HG03280 (cell line): ENCODE results near the gene GLT8D2.

Experiments
- ATAC-seq: cut with Tn5 transposase; IDR thresholded peaks from one replicate; pipeline ENCODE4 v1.9.1; 2021; ENCODE audit warnings: mild to moderate bottlenecking, moderate library complexity; ENCODE audit not compliant: unreplicated experiment

Gene GLT8D2

GRCh38 chr12:103956509-103957027, 93.4 kb downstream of the GLT8D2 start:
- ATAC-seq: peak; percentile 20

DNA sequence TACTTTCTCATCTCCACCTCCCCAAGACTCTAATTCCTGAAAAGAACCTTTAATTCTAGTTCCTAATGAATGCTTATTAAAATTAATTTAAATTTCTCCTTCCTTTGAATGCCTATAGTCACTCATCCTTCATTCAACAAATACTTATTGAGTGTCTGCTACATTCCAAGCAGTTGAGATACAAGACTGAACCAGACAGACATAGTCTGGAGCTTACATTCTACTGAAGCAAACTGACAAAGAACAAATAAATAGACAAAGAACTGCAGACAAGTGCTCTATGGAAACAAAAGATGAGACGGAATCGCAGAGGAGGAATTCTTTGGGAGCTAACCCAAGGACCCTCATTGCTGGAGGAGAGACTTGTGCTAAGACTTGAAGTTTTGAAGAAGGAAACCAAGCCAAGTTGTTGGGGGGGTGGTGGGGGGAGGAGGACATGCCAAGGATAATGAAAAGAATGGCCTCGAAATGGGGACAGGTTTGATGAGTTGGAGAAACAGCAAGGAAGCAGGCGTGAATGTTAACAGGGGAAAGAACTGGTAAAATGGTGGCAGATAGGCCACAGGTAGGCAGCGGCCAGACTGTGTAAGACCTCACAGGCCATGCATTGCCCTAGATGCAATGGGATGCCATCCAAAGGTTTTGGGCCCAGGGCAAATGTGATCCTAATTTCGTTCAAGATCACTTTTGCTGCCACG, 94.0 kb downstream of the GLT8D2 start:
- ATAC-seq: no peak

DNA sequence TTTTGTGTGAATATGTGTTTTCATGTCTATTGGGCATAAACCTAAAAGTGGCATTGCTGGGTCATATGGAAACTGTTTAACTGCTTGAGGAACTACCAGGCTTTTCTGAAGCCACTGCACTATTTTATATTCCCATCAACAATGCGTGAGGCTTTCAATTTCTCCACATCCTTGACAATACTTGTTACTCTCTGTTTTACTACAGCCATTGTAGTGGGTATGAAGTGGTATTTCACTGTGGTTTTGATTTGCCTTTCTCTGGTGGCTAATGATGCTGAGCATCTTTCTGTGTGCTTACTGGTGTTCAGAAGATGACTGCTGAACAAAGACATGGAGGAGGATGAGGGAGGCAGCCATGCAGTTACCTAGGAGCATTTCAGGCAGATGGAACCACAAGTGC, 97.5 kb downstream of the GLT8D2 start:
- no peak for ATAC-seq

GRCh38 chr12:103948746-103949406, 101.1 kb downstream of the GLT8D2 start:
- ATAC-seq: no peak

GRCh38 chr12:103947871-103948555, 102.0 kb downstream of the GLT8D2 start:
- no peak for ATAC-seq

GRCh38 chr12:103944964-103945363, 105.0 kb downstream of the GLT8D2 start:
- no peak for ATAC-seq
